ENCODE results near the gene ZMYND19. TPM values are rescaled to one million over a fixed set of nuclear protein-coding genes. Genes with fewer than 3 reads are reported as not detected.

ZMYND19 gene
- total and polyA plus RNA-seq, 2 donors (not counting 3 experiments of a cell fraction or from before 2014, with no cell fraction given): 22.8 to 32.6 TPM

DNA sequence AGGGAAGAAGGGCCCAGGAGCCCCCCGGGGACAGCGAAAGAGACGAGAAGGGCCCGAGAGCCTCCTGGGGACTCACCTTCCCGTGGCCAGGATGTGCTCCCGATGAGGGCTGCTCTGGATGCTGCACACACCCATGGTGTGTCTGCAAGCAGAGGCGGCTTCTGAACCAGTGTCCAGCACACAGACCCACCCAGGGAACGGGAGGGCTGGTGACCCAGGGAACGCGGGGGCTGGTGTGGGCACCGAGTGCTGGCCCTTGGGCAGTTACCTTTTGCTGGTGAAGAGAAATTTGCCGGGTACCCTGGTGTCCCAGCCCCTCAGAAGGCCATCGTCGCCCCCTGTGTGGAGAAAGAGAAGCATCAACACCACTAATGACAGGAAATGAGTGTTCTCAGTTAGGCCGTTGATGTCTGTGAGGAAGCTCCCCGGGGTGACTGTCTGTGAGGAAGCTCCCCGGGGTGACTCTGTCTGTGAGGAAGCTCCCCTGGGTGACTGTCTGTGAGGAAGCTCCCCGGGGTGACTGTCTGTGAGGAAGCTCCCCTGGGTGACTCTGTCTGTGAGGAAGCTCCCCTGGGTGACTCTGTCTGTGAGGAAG is 25.4 kb downstream of the ZMYND19 start:
- no peak overlapping the region for H3K4me3 ChIP-seq (replicated peaks in 1 of 3; ENCODE audit: insufficient read depth in 1 of 3, low read depth in 1 of 3, low read length in 3 of 3)
- no peak overlapping the region for H3K9ac ChIP-seq (replicated peaks; ENCODE audit: extremely low read depth, insufficient read depth, low read length)
- no peaks in the 10 kb centered on the region for H3K4me1 ChIP-seq (ENCODE audit: control insufficient read depth, extremely low read depth, insufficient read depth, low read length)
- H3K36me3 ChIP-seq (ENCODE audit: control insufficient read depth in 2 of 2, extremely low read depth in 1 of 2, insufficient read depth in 2 of 2, low read length in 2 of 2): peaks cover 7 to 22% of the 10 kb centered on the region in 2 experiments
- H3K79me2 ChIP-seq (ENCODE audit: control insufficient read depth, insufficient read depth, low read length): peaks cover 4% of the 10 kb centered on the region
- H3K4me2 ChIP-seq (ENCODE audit: insufficient read depth, low read length): no peak overlapping the region
- DNase-seq (ENCODE audit: low read depth, low spot score) (no peak), FAIRE-seq (no peak)
- ChIA-PET POLR2A (no interaction called here), CTCF (no interaction called here)
- no peak overlapping the region for H2AFZ ChIP-seq (ENCODE audit: low read depth, low read length)
- intact Hi-C loops (cut with micrococcal nuclease) (no loop called here), dilution Hi-C loops (cut with MboI; ENCODE audit: extremely low pct_ligation_motif_present, low sequenced_read_pairs) (no loop called here)
- H3K27ac ChIP-seq (ENCODE audit: insufficient read depth, low read depth, low read length): no peak overlapping the region
- BruUV-seq (replicated peaks): no TSS peak
- H3K27me3 ChIP-seq (ENCODE audit: control insufficient read depth in 2 of 2, insufficient read depth in 2 of 2, low read length in 2 of 2): no peaks in the 10 kb centered on the region
- no peaks in the 10 kb centered on the region for H3K9me3 ChIP-seq (replicated peaks; ENCODE audit: control insufficient read depth, insufficient read depth, low read length)
- H3K9me1 ChIP-seq (replicated peaks; ENCODE audit: control insufficient read depth, extremely low read depth, insufficient read depth, low read length): no peaks in the 10 kb centered on the region
- no peaks in the 10 kb centered on the region for H4K20me1 ChIP-seq (replicated peaks; ENCODE audit: control insufficient read depth, extremely low read depth, insufficient read depth, low read length)
- no peak for TF ChIP-seq POLR2A (IDR thresholded peaks at IDR 0.05; ENCODE audit: low read depth, low read length)
- TF ChIP-seq FOS (IDR thresholded peaks at IDR 0.05; ENCODE audit: borderline replicate concordance, insufficient read depth, low read length): no peak
- TF ChIP-seq, protein P1, sequence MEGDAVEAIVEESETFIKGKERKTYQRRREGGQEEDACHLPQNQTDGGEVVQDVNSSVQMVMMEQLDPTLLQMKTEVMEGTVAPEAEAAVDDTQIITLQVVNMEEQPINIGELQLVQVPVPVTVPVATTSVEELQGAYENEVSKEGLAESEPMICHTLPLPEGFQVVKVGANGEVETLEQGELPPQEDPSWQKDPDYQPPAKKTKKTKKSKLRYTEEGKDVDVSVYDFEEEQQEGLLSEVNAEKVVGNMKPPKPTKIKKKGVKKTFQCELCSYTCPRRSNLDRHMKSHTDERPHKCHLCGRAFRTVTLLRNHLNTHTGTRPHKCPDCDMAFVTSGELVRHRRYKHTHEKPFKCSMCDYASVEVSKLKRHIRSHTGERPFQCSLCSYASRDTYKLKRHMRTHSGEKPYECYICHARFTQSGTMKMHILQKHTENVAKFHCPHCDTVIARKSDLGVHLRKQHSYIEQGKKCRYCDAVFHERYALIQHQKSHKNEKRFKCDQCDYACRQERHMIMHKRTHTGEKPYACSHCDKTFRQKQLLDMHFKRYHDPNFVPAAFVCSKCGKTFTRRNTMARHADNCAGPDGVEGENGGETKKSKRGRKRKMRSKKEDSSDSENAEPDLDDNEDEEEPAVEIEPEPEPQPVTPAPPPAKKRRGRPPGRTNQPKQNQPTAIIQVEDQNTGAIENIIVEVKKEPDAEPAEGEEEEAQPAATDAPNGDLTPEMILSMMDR (IDR thresholded peaks at IDR 0.05; ENCODE audit: extremely low read depth in 1 of 2, insufficient read depth in 1 of 2, low read depth in 1 of 2, low read length in 2 of 2): no peak
- TF ChIP-seq POLR2AphosphoS5 (IDR thresholded peaks at IDR 0.05; ENCODE audit: insufficient read depth, low read depth, low read length): no peak
- no peak for TF ChIP-seq JUN (IDR thresholded peaks at IDR 0.05; ENCODE audit: borderline replicate concordance, insufficient read depth, insufficient read length, low read depth)
- TF ChIP-seq GATA2 (IDR thresholded peaks at IDR 0.05; ENCODE audit: insufficient read depth, insufficient read length, low read depth, low read length): no peak
- TF ChIP-seq, protein P2, sequence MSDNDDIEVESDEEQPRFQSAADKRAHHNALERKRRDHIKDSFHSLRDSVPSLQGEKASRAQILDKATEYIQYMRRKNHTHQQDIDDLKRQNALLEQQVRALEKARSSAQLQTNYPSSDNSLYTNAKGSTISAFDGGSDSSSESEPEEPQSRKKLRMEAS (IDR thresholded peaks at IDR 0.05; ENCODE audit: insufficient read depth, insufficient read length): no peak
- no peak for TF ChIP-seq MYC (IDR thresholded peaks at IDR 0.05; ENCODE audit: low read depth, low read length)
- TF ChIP-seq EZH2 (IDR thresholded peaks at IDR 0.05; ENCODE audit: borderline replicate concordance, low read depth, low read length, severe bottlenecking): no peak
